HepG2 (cell line): ENCODE measurements around the gene MEG3. TPM values are rescaled to one million over a fixed set of nuclear protein-coding genes. Genes with fewer than 3 reads are reported as not detected.

Experiments
- ATAC-seq: fragments of 200-7000 bp; cut with Tn5 transposase; 3 replicates; pipeline ENCODE4 v1.9.1; 2020; ENCODE audit warnings: mild to moderate bottlenecking, moderate library complexity
- BruUV-seq: library from RNA; stranded (reverse); fragments of 400-500 nt; replicated peaks from 2 replicates; lab custom pipeline; 2021; lab: Mats Ljungman, UMichigan
- CTCF ChIA-PET: fragments of 300-600 bp; formaldehyde crosslinking; extraction: SDS; loops from one replicate; lab custom pipeline; 2021; ENCODE audit warnings: low total read pairs, inconsistent platforms, low intra/inter-chr PET ratio; lab: Yijun Ruan, JAX
- POLR2A ChIA-PET: fragments of 350-600 bp; sonication (Branson Sonifier 250); formaldehyde crosslinking; loops from one replicate; lab custom pipeline; 2020; ENCODE audit warnings: antibody characterized with exemption, inconsistent platforms; lab: Yijun Ruan, JAX
- DNase-seq: peaks from one replicate; pipeline ENCODE4 v3.0.0-alpha.2; 2015; ENCODE audit warnings: low spot score
- FAIRE-seq: peaks from 3 replicates; lab custom pipeline; 2011; peaks lifted over from hg19 to GRCh38; lab: Jason Lieb, UNC
- H2AFZ ChIP-seq: one replicate; pipeline ENCODE4 v1.6.1; 2011; ENCODE audit warnings: low read length, inconsistent platforms
- H3K27ac ChIP-seq: fragments of 300-600 bp; 3 replicates; pipeline ENCODE4 v1.8.0; 2011; ENCODE audit warnings: mixed run types, mild to moderate bottlenecking, mixed read lengths, low read length, inconsistent platforms; ENCODE audit not compliant: insufficient read depth; ENCODE audit errors: extremely low read length
- H3K27me3 ChIP-seq, 2 experiments: fragments of 200-600 bp in 1 of 2; 2 replicates in 1 of 2; 3 replicates in 1 of 2; pipeline versions ENCODE4 v1.6.0 to v1.8.0; 2011; ENCODE audit warnings: low read length in 2 of 2, mild to moderate bottlenecking in 2 of 2, moderate library complexity in 2 of 2, inconsistent platforms in 1 of 2; ENCODE audit not compliant: insufficient read depth in 2 of 2, control insufficient read depth in 1 of 2
- H3K36me3 ChIP-seq, 2 experiments: fragments of 200-600 bp in 1 of 2; replicated peaks in 1 of 2; 2 replicates in 1 of 2; 3 replicates in 1 of 2; pipeline versions ENCODE4 v1.5.1 to v1.8.0; 2011; ENCODE audit warnings: low read length in 2 of 2, inconsistent platforms in 1 of 2; ENCODE audit not compliant: insufficient read depth in 2 of 2, control insufficient read depth in 1 of 2
- H3K4me1 ChIP-seq: 2 replicates; pipeline ENCODE4 v1.5.1; 2012; ENCODE audit warnings: low read length, inconsistent platforms; ENCODE audit not compliant: insufficient read depth
- H3K4me2 ChIP-seq: 2 replicates; pipeline ENCODE4 v1.6.0; 2011; ENCODE audit warnings: low read depth, low read length, inconsistent platforms
- H3K4me3 ChIP-seq, 3 experiments: fragments of 200-600 bp in 1 of 3; sonication (generic), shearing (Covaris generic) in 1 of 3; replicated peaks in 1 of 3; 2 replicates each; pipeline ENCODE4 v1.5.1; 2011 to 2016; ENCODE audit warnings: low read length in 3 of 3, inconsistent platforms in 2 of 3, low read depth in 2 of 3, mild to moderate bottlenecking in 2 of 3, control low read depth in 1 of 3, mixed read lengths in 1 of 3; ENCODE audit not compliant: insufficient read depth in 1 of 3
- H3K79me2 ChIP-seq: one replicate; pipeline ENCODE4 v1.6.1; 2011; ENCODE audit warnings: low read length, inconsistent platforms; ENCODE audit not compliant: insufficient read depth
- H3K9ac ChIP-seq: 2 replicates; pipeline ENCODE4 v1.6.0; 2011; ENCODE audit warnings: mild to moderate bottlenecking, low read depth, low read length, inconsistent platforms; ENCODE audit not compliant: insufficient read depth
- H3K9me3 ChIP-seq: 2 replicates; pipeline ENCODE4 v1.5.1; 2012; ENCODE audit warnings: mild to moderate bottlenecking, low read length
- H4K20me1 ChIP-seq: 2 replicates; pipeline ENCODE4 v1.6.0; 2011; ENCODE audit warnings: inconsistent platforms, mild to moderate bottlenecking, low read length, moderate library complexity; ENCODE audit not compliant: insufficient read depth
- ATF1 ChIP-seq: IDR thresholded peaks from 2 replicates; pipeline ENCODE4 v1.6.1; 2016; ENCODE audit warnings: mild to moderate bottlenecking, control low read depth
- BORCS8-MEF2B ChIP-seq: sonication (generic); formaldehyde crosslinking; IDR thresholded peaks from 2 replicates; pipeline ENCODE4 v1.8.0; 2022; ENCODE audit warnings: mild to moderate bottlenecking, missing genetic modification reagents
- ETV6 ChIP-seq: sonication (generic); formaldehyde crosslinking; conservative IDR thresholded peaks from 2 replicates; pipeline ENCODE4 v1.4.0; 2020; ENCODE audit warnings: missing genetic modification reagents
- GABPA ChIP-seq, 2 experiments: IDR thresholded peaks; 2 replicates each; pipeline ENCODE4 v1.6.1; 2011 to 2016; ENCODE audit warnings: low read depth in 2 of 2, low read length in 1 of 2, missing biosample characterization in 1 of 2, missing genetic modification characterization in 1 of 2
- GLI4 ChIP-seq: sonication (generic); formaldehyde crosslinking; IDR thresholded peaks from 2 replicates; pipeline ENCODE4 v1.5.1; 2020; ENCODE audit warnings: missing genetic modification reagents, mild to moderate bottlenecking, moderate library complexity, borderline replicate concordance
- HNRNPL ChIP-seq: fragments of 200-400 bp; formaldehyde crosslinking; IDR thresholded peaks from 2 replicates; pipeline ENCODE4 v1.6.1; 2017; ENCODE audit warnings: mild to moderate bottlenecking, low read depth, low read length
- IRX3 ChIP-seq: sonication (generic); formaldehyde crosslinking; IDR thresholded peaks from 2 replicates; pipeline ENCODE4 v1.8.1; 2023; ENCODE audit warnings: mild to moderate bottlenecking, low read depth, missing genetic modification reagents, borderline replicate concordance
- LCORL ChIP-seq, 2 experiments: fragments of 450-650 bp in 1 of 2; sonication (generic) in 1 of 2; formaldehyde crosslinking in 1 of 2; IDR thresholded peaks; 2 replicates each; pipeline versions ENCODE4 v1.5.0 to v1.6.1; 2017 to 2020; ENCODE audit warnings: antibody characterized with exemption in 1 of 2, missing genetic modification reagents in 1 of 2
- MTA1 ChIP-seq: sonication (generic); formaldehyde crosslinking; IDR thresholded peaks from 2 replicates; pipeline ENCODE4 v1.4.0; 2020; ENCODE audit warnings: missing genetic modification reagents, mild to moderate bottlenecking, borderline replicate concordance
- PHF20 ChIP-seq: sonication (generic); formaldehyde crosslinking; IDR thresholded peaks from 2 replicates; pipeline ENCODE4 v1.5.0; 2020; ENCODE audit warnings: mild to moderate bottlenecking, missing genetic modification reagents
- POLR2G ChIP-seq: fragments of 200-400 bp; formaldehyde crosslinking; IDR thresholded peaks from 2 replicates; pipeline ENCODE4 v1.6.1; 2018; ENCODE audit warnings: mild to moderate bottlenecking, low read depth, low read length, moderate library complexity
- SCMH1 ChIP-seq: sonication (generic); formaldehyde crosslinking; IDR thresholded peaks from 2 replicates; pipeline ENCODE4 v1.9.0; 2021; ENCODE audit warnings: missing genetic modification reagents, mild to moderate bottlenecking, borderline replicate concordance
- ZMAT3 ChIP-seq: sonication (generic); formaldehyde crosslinking; conservative IDR thresholded peaks from 2 replicates; pipeline ENCODE4 v1.7.0; 2021; ENCODE audit warnings: missing genetic modification reagents
- ZNF225 ChIP-seq: sonication (generic); formaldehyde crosslinking; IDR thresholded peaks from 2 replicates; pipeline ENCODE4 v1.4.0; 2020; ENCODE audit warnings: mild to moderate bottlenecking, missing genetic modification reagents
- ZNF253 ChIP-seq: sonication (generic); formaldehyde crosslinking; IDR thresholded peaks from 2 replicates; pipeline ENCODE4 v1.8.0; 2022; ENCODE audit warnings: mild to moderate bottlenecking, missing genetic modification reagents, borderline replicate concordance
- ZNF264 ChIP-seq: sonication (generic); formaldehyde crosslinking; IDR thresholded peaks from 2 replicates; pipeline ENCODE4 v1.4.0; 2020; ENCODE audit warnings: missing genetic modification reagents
- ZNF547 ChIP-seq: sonication (generic); formaldehyde crosslinking; IDR thresholded peaks from 2 replicates; pipeline ENCODE4 v1.5.1; 2020; ENCODE audit warnings: mild to moderate bottlenecking, missing genetic modification reagents
- ZNF674 ChIP-seq: sonication (generic); formaldehyde crosslinking; IDR thresholded peaks from 2 replicates; pipeline ENCODE4 v1.5.0; 2020; ENCODE audit warnings: low read depth, mild to moderate bottlenecking, missing genetic modification reagents
- ZNF768 ChIP-seq: sonication (generic); formaldehyde crosslinking; IDR thresholded peaks from 2 replicates; pipeline ENCODE4 v1.4.0; 2020; ENCODE audit warnings: missing genetic modification reagents
- ZSCAN12 ChIP-seq: sonication (generic); formaldehyde crosslinking; IDR thresholded peaks from 2 replicates; pipeline ENCODE4 v1.9.0; 2021; ENCODE audit warnings: mild to moderate bottlenecking, missing genetic modification reagents
- WGBS: methylation state at CpG from one replicate; pipeline ENCODE4 v1.1.6; 2017; ENCODE audit warnings: low lambda C conversion rate; 5-methylcytosine and 5-hydroxymethylcytosine counted together
- in situ Hi-C: cut with HindIII; loops from 2 replicates; pipeline ENCODE4 v1.10.0; 2017; ENCODE audit warnings: low pct_unique_long_range_greater_than_20kb; ENCODE audit not compliant: extremely low pct_ligation_motif_present
- intact Hi-C: fragments of 100-400 bp; cut with micrococcal nuclease; formaldehyde crosslinking; loops from one replicate; pipeline ENCODE4 v1.10.0; 2022; ENCODE audit not compliant: unreplicated experiment
- polyA plus RNA-seq, 8 experiments: library from polyadenylated mRNA; depleted of rRNA in 3 of 8; stranded (reverse) in 7 of 8; unstranded in 1 of 8; fragments of >200 nt; fragmentation: Illumina TruSeq in 4 of 8; extraction: Trizol in 4 of 8; gene quantifications; 2 replicates each; pipeline versions ENCODE4 v1.2.1 to v1.2.3, GENCODE V29; 2011 to 2016; ENCODE audit warnings: low read depth in 4 of 8, missing spikeins in 1 of 8, mixed read lengths in 1 of 8; ENCODE audit not compliant: insufficient read depth in 1 of 8
- total RNA-seq, 5 experiments: library from RNA; depleted of rRNA; stranded (reverse); fragments of >200 nt; fragmentation: Illumina TruSeq; extraction: Trizol; gene quantifications; 2 replicates each; pipeline ENCODE4 v1.2.3, GENCODE V29; 2016; ENCODE audit warnings: low read depth in 1 of 5
- TF ChIP-seq, protein P1 (sequence below): sonication (generic); formaldehyde crosslinking; IDR thresholded peaks from 2 replicates; pipeline ENCODE4 v1.4.0; 2020; ENCODE audit warnings: missing genetic modification reagents
- TF ChIP-seq, protein P2 (sequence below), 2 experiments: sonication (generic) in 1 of 2; formaldehyde crosslinking in 1 of 2; IDR thresholded peaks; 2 replicates each; pipeline versions ENCODE4 v1.5.1 to v1.6.1; 2011 to 2020; ENCODE audit warnings: borderline replicate concordance in 1 of 2, low read depth in 1 of 2, low read length in 1 of 2, mild to moderate bottlenecking in 1 of 2, missing genetic modification reagents in 1 of 2, moderate library complexity in 1 of 2

MEG3 gene
- total and polyA plus RNA-seq, 2 of the 13 experiments (the other 11 are each of a cell fraction or from before 2014, with no cell fraction given): 0.17 TPM; not detected in 1

DNA sequence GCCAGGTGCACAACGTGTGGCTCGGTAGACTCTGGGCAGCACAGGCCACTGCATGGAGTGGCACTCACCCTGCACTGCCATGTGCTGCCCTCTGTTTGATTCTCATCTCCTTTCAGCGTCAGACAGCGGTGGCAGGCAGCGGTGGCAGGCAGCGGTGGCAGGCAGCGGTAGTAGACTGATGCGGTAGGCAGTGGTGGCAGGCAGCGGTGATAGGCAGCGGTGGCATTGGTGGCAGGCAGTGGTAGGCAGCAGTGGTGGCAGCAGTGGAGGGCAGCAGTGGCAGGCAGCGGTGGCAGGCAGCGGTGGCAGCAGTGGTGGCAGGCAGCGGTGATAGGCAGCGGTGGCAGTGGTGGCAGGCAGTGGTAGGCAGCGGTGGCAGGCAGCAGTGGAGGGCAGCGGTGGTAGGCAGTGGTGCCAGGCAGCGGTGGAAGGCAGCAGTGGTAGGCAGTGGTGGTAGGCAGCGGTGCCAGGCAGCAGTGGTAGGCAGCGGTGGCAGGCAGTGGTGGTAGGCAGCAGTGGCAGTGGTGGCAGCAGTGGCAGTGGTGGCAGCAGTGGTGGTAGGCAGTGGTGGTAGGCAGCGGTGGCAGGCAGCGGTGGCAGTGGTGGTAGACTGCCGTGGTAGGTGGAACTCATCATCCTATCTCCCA lies 6.0 kb upstream of the MEG3 start:
- Histone ChIP-seq H3K36me3 (no peaks in the 10 kb centered on the region), H3K9me3 (no peaks in the 10 kb centered on the region), H3K9ac (no peak overlapping the region), H3K27ac (peak overlapping the region; percentile 87), H4K20me1 (no peaks in the 10 kb centered on the region), H2AFZ (no peak overlapping the region), H3K4me2 (no peak overlapping the region), H3K4me3 (no peak overlapping the region), H3K4me1 (peaks cover 91% of the 10 kb centered on the region), H3K79me2 (no peaks in the 10 kb centered on the region), H3K27me3 (no peaks in the 10 kb centered on the region)
- intact Hi-C loops (loop anchor here (10.0 kb wide), 1 partner anchor 155 kb away; no protein-coding TSS in a partner anchor), in situ Hi-C loops (loop anchor here (10.0 kb wide), 1 partner anchor 155 kb away; no protein-coding TSS in a partner anchor)
- DNase-seq (no peak), ATAC-seq (no peak), FAIRE-seq (no peak)
- BruUV-seq: no TSS peak
- WGBS: 96% methylated on average over 22 of the region's 22 CpGs
- POLR2A ChIA-PET: interaction anchor here (3.2 to 4.8 kb wide), 2 partner anchors 69 kb away, joined by 22 to 102 read pairs; no protein-coding TSS in a partner anchor
- CTCF ChIA-PET: no interaction called here
- TF ChIP-seq, protein P1, sequence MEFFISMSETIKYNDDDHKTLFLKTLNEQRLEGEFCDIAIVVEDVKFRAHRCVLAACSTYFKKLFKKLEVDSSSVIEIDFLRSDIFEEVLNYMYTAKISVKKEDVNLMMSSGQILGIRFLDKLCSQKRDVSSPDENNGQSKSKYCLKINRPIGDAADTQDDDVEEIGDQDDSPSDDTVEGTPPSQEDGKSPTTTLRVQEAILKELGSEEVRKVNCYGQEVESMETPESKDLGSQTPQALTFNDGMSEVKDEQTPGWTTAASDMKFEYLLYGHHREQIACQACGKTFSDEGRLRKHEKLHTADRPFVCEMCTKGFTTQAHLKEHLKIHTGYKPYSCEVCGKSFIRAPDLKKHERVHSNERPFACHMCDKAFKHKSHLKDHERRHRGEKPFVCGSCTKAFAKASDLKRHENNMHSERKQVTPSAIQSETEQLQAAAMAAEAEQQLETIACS (CRISPR knock-in tag): no peak
- TF ChIP-seq GABPA (IDR thresholded peaks at IDR 0.05; ENCODE audit: low read depth, low read length) (no peak), GABPA (CRISPR knock-in tag; IDR thresholded peaks at IDR 0.05; ENCODE audit: low read depth) (no peak), SCMH1 (no peak), HNRNPL (peak; percentile 98), LCORL (IDR thresholded peaks at IDR 0.05) (no peak), LCORL (CRISPR knock-in tag; IDR thresholded peaks at IDR 0.05) (no peak), ZNF253 (CRISPR knock-in tag) (no peak), ZMAT3 (CRISPR knock-in tag) (no peak), GLI4 (CRISPR knock-in tag) (no peak), ETV6 (CRISPR knock-in tag) (no peak), ZNF264 (CRISPR knock-in tag) (no peak), POLR2G (no peak), ATF1 (no peak), ZNF547 (CRISPR knock-in tag) (0 out of 2 replicates have a peak, but pooled peaks have one; percentile 43), ZNF225 (no peak), MTA1 (peak; percentile 11; the same call in 1 of the 2 replicates), ZSCAN12 (no peak), IRX3 (CRISPR knock-in tag) (no peak), BORCS8-MEF2B (CRISPR knock-in tag) (no peak), ZNF768 (CRISPR knock-in tag) (0 out of 2 replicates have a peak, but pooled peaks have one; percentile 52), PHF20 (CRISPR knock-in tag) (no peak), ZNF674 (no peak)
- TF ChIP-seq, protein P2, sequence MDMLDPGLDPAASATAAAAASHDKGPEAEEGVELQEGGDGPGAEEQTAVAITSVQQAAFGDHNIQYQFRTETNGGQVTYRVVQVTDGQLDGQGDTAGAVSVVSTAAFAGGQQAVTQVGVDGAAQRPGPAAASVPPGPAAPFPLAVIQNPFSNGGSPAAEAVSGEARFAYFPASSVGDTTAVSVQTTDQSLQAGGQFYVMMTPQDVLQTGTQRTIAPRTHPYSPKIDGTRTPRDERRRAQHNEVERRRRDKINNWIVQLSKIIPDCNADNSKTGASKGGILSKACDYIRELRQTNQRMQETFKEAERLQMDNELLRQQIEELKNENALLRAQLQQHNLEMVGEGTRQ (IDR thresholded peaks at IDR 0.05; ENCODE audit: low read depth, low read length): no peak
- TF ChIP-seq, protein P2 (CRISPR knock-in tag; IDR thresholded peaks at IDR 0.05; ENCODE audit: borderline replicate concordance): no peak
